Measurements from ENCODE around the gene AOPEP.

AOPEP gene

GRCh38 chr9:94839398-94839797 is 112.9 kb downstream of the AOPEP start:
- peaks cover 8% of the 10 kb centered on the region for H3K4me1 ChIP-seq (ENCODE audit: insufficient read depth, low read length, severe bottlenecking)
- H4K20me1 ChIP-seq (ENCODE audit: insufficient read depth, low read length), result no peaks in the 10 kb centered on the region
- H3K79me2 ChIP-seq (ENCODE audit: insufficient read depth, low read length), result no peaks in the 10 kb centered on the region
- H3K27me3 ChIP-seq (ENCODE audit: insufficient read depth, low read length), result no peaks in the 10 kb centered on the region
- no peaks in the 10 kb centered on the region for H3K36me3 ChIP-seq (ENCODE audit: insufficient read depth, low read length)
- TF ChIP-seq EZH2 (IDR thresholded peaks at IDR 0.05; ENCODE audit: borderline replicate concordance, low read length) (no peak), CTCF (IDR thresholded peaks at IDR 0.05; ENCODE audit: low read length) (no peak)
- H3K4me3 ChIP-seq (ENCODE audit: low read depth, low read length, poor library complexity, severe bottlenecking), result no peak overlapping the region
- H3K9me2 ChIP-seq (ENCODE audit: low read depth, low read length), result no peaks in the 10 kb centered on the region
- H2AFZ ChIP-seq (ENCODE audit: low read length), result no peak overlapping the region
- H3F3A ChIP-seq (ENCODE audit: insufficient read depth, low read length), result no peaks in the 10 kb centered on the region
- H3K9ac ChIP-seq (ENCODE audit: low read length), result no peak overlapping the region
- H3K4me2 ChIP-seq (ENCODE audit: low read length), result no peak overlapping the region
- H3K9me3 ChIP-seq (ENCODE audit: low read length), result no peaks in the 10 kb centered on the region
- no peak overlapping the region for H3K27ac ChIP-seq (ENCODE audit: low read depth, low read length, poor library complexity, severe bottlenecking)

- TF ChIP-seq CTCF (IDR thresholded peaks at IDR 0.05; ENCODE audit: low read length), result no peak
- no peak for TF ChIP-seq EZH2 (IDR thresholded peaks at IDR 0.05; ENCODE audit: borderline replicate concordance, low read length)
- no peak overlapping the region for H3K4me3 ChIP-seq (ENCODE audit: low read depth, low read length, poor library complexity, severe bottlenecking)
- H3K4me2 ChIP-seq (ENCODE audit: low read length), result no peak overlapping the region
- H3K79me2 ChIP-seq (ENCODE audit: insufficient read depth, low read length), result no peaks in the 10 kb centered on the region
- no peaks in the 10 kb centered on the region for H3K27me3 ChIP-seq (ENCODE audit: insufficient read depth, low read length)
- H3K4me1 ChIP-seq (ENCODE audit: insufficient read depth, low read length, severe bottlenecking), result no peaks in the 10 kb centered on the region
- H3F3A ChIP-seq (ENCODE audit: insufficient read depth, low read length), result no peaks in the 10 kb centered on the region
- H4K20me1 ChIP-seq (ENCODE audit: insufficient read depth, low read length), result no peaks in the 10 kb centered on the region
- no peaks in the 10 kb centered on the region for H3K9me3 ChIP-seq (ENCODE audit: low read length)
- H3K9me2 ChIP-seq (ENCODE audit: low read depth, low read length), result no peaks in the 10 kb centered on the region
- no peak overlapping the region for H3K27ac ChIP-seq (ENCODE audit: low read depth, low read length, poor library complexity, severe bottlenecking)
- no peak overlapping the region for H3K9ac ChIP-seq (ENCODE audit: low read length)
- no peaks in the 10 kb centered on the region for H3K36me3 ChIP-seq (ENCODE audit: insufficient read depth, low read length)
- no peak overlapping the region for H2AFZ ChIP-seq (ENCODE audit: low read length)
Measured at GRCh38 chr9:94840738-94841137, 114.2 kb downstream of the AOPEP start.

GRCh38 chr9:94843134-94843533 is 116.6 kb downstream of the AOPEP start:
- no peaks in the 10 kb centered on the region for H3K36me3 ChIP-seq (ENCODE audit: insufficient read depth, low read length)
- no peak overlapping the region for H3K4me2 ChIP-seq (ENCODE audit: low read length)
- no peaks in the 10 kb centered on the region for H4K20me1 ChIP-seq (ENCODE audit: insufficient read depth, low read length)
- TF ChIP-seq EZH2 (IDR thresholded peaks at IDR 0.05; ENCODE audit: borderline replicate concordance, low read length) (no peak), CTCF (IDR thresholded peaks at IDR 0.05; ENCODE audit: low read length) (no peak)
- no peak overlapping the region for H3K4me3 ChIP-seq (ENCODE audit: low read depth, low read length, poor library complexity, severe bottlenecking)
- no peak overlapping the region for H3K9ac ChIP-seq (ENCODE audit: low read length)
- no peaks in the 10 kb centered on the region for H3K27me3 ChIP-seq (ENCODE audit: insufficient read depth, low read length)
- no peak overlapping the region for H3K27ac ChIP-seq (ENCODE audit: low read depth, low read length, poor library complexity, severe bottlenecking)
- H2AFZ ChIP-seq (ENCODE audit: low read length), result no peak overlapping the region
- H3K9me3 ChIP-seq (ENCODE audit: low read length), result no peaks in the 10 kb centered on the region
- no peaks in the 10 kb centered on the region for H3K4me1 ChIP-seq (ENCODE audit: insufficient read depth, low read length, severe bottlenecking)
- H3F3A ChIP-seq (ENCODE audit: insufficient read depth, low read length), result no peaks in the 10 kb centered on the region
- no peaks in the 10 kb centered on the region for H3K9me2 ChIP-seq (ENCODE audit: low read depth, low read length)
- no peaks in the 10 kb centered on the region for H3K79me2 ChIP-seq (ENCODE audit: insufficient read depth, low read length)

Measured in OCI-LY1 (cell line).